HEK293 (cell line): Measurements from ENCODE around the gene MOB2.

Experiments
- CTCF ChIA-PET: fragments of 350-600 bp; formaldehyde crosslinking; extraction: SDS; loops from one replicate; lab custom pipeline; 2021; ENCODE audit warnings: antibody characterized with exemption; lab: Yijun Ruan, JAX
- POLR2A ChIA-PET: fragments of 300-600 bp; formaldehyde crosslinking; extraction: SDS; loops from one replicate; lab custom pipeline; 2020; ENCODE audit warnings: antibody characterized with exemption, inconsistent platforms; lab: Yijun Ruan, JAX
- H3K27ac ChIP-seq: fragments of 200-500 bp; sonication (Bioruptor generic); 2 replicates; pipeline ENCODE4 v1.5.1; 2014; ENCODE audit warnings: low read depth, low read length, control low read depth, inconsistent platforms; ENCODE audit errors: extremely low read depth
- H3K36me3 ChIP-seq, 2 experiments: fragments of 200-500 bp in 1 of 2; sonication (Bioruptor generic) in 1 of 2; 1 replicate in 1 of 2; 2 replicates in 1 of 2; pipeline ENCODE4 v1.5.1; 2014 to 2017; ENCODE audit warnings: inconsistent platforms in 2 of 2, low read length in 2 of 2; ENCODE audit not compliant: control insufficient read depth in 2 of 2, insufficient read depth in 1 of 2
- H3K4me1 ChIP-seq: fragments of 200-500 bp; sonication (Bioruptor generic); 2 replicates; pipeline ENCODE4 v1.5.1; 2014; ENCODE audit warnings: mild to moderate bottlenecking, low read length, inconsistent platforms; ENCODE audit not compliant: control insufficient read depth, insufficient read depth
- H3K4me3 ChIP-seq: 2 replicates; pipeline ENCODE4 v1.5.1; 2011; ENCODE audit warnings: low read depth, mild to moderate bottlenecking, control low read depth, low read length, moderate library complexity
- H3K9me3 ChIP-seq: fragments of 200-500 bp; sonication (Bioruptor generic); 2 replicates; pipeline ENCODE4 v1.5.1; 2014; ENCODE audit warnings: low read depth, low read length, inconsistent platforms; ENCODE audit not compliant: control insufficient read depth, insufficient read depth
- GFI1B ChIP-seq: fragments of 450-650 bp; formaldehyde crosslinking; IDR thresholded peaks from 2 replicates; pipeline ENCODE4 v1.5.1; 2016; ENCODE audit warnings: missing biosample characterization, missing genetic modification characterization
- GLIS2 ChIP-seq: fragments of 450-650 bp; formaldehyde crosslinking; IDR thresholded peaks from 2 replicates; pipeline ENCODE4 v1.5.1; 2016; ENCODE audit warnings: missing biosample characterization, missing genetic modification characterization
- MZF1 ChIP-seq: fragments of 450-650 bp; formaldehyde crosslinking; IDR thresholded peaks from 2 replicates; pipeline ENCODE4 v1.5.1; 2017; ENCODE audit warnings: missing biosample characterization, missing genetic modification characterization, borderline replicate concordance
- SALL2 ChIP-seq: fragments of 450-650 bp; formaldehyde crosslinking; IDR thresholded peaks from 2 replicates; pipeline ENCODE4 v1.5.0; 2017; ENCODE audit warnings: missing biosample characterization, mild to moderate bottlenecking, missing genetic modification characterization, borderline replicate concordance
- ZNF114 ChIP-seq: fragments of 450-650 bp; formaldehyde crosslinking; IDR thresholded peaks from 2 replicates; pipeline ENCODE4 v1.5.0; 2017; ENCODE audit warnings: missing biosample characterization, missing genetic modification characterization
- ZNF140 ChIP-seq: fragments of 450-650 bp; formaldehyde crosslinking; IDR thresholded peaks from 2 replicates; pipeline ENCODE4 v1.5.1; 2016; ENCODE audit warnings: missing biosample characterization, missing genetic modification characterization
- ZNF146 ChIP-seq: fragments of 450-650 bp; formaldehyde crosslinking; IDR thresholded peaks from 2 replicates; pipeline ENCODE4 v1.5.1; 2016; ENCODE audit warnings: missing biosample characterization, missing genetic modification characterization
- ZNF239 ChIP-seq: fragments of 450-650 bp; formaldehyde crosslinking; IDR thresholded peaks from 2 replicates; pipeline ENCODE4 v1.5.1; 2016; ENCODE audit warnings: missing biosample characterization, missing genetic modification characterization
- ZNF404 ChIP-seq: fragments of 450-650 bp; formaldehyde crosslinking; IDR thresholded peaks from 2 replicates; pipeline ENCODE4 v1.5.1; 2017; ENCODE audit warnings: missing biosample characterization, missing genetic modification characterization
- ZNF670 ChIP-seq: fragments of 450-650 bp; formaldehyde crosslinking; IDR thresholded peaks from 2 replicates; pipeline ENCODE4 v1.5.1; 2016; ENCODE audit warnings: missing biosample characterization, missing genetic modification characterization, low read depth
- TF ChIP-seq, protein P1 (sequence below): fragments of 450-650 bp; formaldehyde crosslinking; IDR thresholded peaks from 2 replicates; pipeline ENCODE4 v1.5.1; 2016; ENCODE audit warnings: missing biosample characterization, missing genetic modification characterization
- TF ChIP-seq, protein P2 (sequence below): sonication (generic); formaldehyde crosslinking; IDR thresholded peaks from 2 replicates; pipeline ENCODE4 v1.8.1; 2022; ENCODE audit warnings: mild to moderate bottlenecking, moderate library complexity, missing genetic modification reagents
- TF ChIP-seq, protein P3 (sequence below): fragments of 450-650 bp; formaldehyde crosslinking; IDR thresholded peaks from 2 replicates; pipeline ENCODE4 v1.5.1; 2016; ENCODE audit warnings: missing biosample characterization, missing genetic modification characterization, low read depth
- TF ChIP-seq, protein P4 (sequence below): fragments of 450-650 bp; formaldehyde crosslinking; IDR thresholded peaks from 2 replicates; pipeline ENCODE4 v1.5.1; 2016; ENCODE audit warnings: missing biosample characterization, missing genetic modification characterization, borderline replicate concordance

Gene MOB2

DNA sequence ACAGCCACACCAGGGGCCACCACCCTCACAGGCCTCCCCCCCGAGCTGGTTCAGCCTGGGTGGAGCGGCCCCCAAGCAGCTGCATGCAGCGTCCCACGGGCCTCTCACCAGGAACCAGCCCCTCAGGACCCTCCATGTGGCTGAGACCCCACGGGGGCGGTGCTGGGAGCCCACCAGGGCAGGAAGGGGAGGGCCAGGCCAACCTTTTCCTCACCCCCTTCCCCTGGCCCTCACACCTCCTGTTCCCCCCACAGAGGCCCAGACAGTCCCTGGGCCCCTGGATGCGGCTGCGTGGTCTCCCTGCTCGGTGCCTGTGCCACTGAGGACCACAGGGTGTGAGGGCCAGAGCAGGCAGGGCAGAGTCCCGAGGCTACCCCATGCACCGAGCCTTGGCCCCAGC lies 46.5 kb downstream of the MOB2 start (continued):
- TF ChIP-seq, protein P1, sequence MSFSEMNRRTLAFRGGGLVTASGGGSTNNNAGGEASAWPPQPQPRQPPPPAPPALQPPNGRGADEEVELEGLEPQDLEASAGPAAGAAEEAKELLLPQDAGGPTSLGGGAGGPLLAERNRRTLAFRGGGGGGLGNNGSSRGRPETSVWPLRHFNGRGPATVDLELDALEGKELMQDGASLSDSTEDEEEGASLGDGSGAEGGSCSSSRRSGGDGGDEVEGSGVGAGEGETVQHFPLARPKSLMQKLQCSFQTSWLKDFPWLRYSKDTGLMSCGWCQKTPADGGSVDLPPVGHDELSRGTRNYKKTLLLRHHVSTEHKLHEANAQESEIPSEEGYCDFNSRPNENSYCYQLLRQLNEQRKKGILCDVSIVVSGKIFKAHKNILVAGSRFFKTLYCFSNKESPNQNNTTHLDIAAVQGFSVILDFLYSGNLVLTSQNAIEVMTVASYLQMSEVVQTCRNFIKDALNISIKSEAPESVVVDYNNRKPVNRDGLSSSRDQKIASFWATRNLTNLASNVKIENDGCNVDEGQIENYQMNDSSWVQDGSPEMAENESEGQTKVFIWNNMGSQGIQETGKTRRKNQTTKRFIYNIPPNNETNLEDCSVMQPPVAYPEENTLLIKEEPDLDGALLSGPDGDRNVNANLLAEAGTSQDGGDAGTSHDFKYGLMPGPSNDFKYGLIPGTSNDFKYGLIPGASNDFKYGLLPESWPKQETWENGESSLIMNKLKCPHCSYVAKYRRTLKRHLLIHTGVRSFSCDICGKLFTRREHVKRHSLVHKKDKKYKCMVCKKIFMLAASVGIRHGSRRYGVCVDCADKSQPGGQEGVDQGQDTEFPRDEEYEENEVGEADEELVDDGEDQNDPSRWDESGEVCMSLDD (tag by site-specific recombination) = no peak
- TF ChIP-seq GFI1B = no peak
- TF ChIP-seq SALL2 = no peak
- no peak for TF ChIP-seq ZNF114 (tag by site-specific recombination)
- TF ChIP-seq GLIS2 (tag by site-specific recombination) = no peak
- TF ChIP-seq, all 188 proteins: peak for 0

DNA sequence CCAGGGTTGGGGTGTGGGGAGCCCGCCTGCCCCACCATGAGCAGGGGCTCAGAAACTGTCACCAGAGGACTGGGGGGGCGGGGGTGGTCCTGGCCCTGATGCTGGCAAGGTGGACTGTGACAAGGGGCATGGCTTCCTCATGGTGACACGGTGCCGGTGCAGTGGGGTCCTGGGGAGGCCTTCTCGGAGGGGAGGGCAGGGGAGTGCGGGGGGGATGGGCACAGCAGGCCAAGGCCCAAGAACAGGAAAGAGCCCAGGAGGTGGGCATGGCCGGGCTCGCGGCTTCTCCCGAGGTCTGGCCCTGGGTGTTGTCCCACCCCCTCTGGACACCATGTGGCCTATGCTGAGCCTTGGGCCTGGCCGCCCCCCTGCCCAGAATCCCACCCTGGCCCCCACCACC lies 47.2 kb downstream of the MOB2 start:
- Histone ChIP-seq H3K9me3 (no peaks in the 10 kb centered on the region), H3K4me1 (no peaks in the 10 kb centered on the region), H3K27ac (no peak overlapping the region), H3K36me3 (peaks cover 0 to 31% of the 10 kb centered on the region in 2 experiments; a peak in 1 of 3 replicates), H3K4me3 (no peak overlapping the region)
- ChIA-PET CTCF (no interaction called here), POLR2A (no interaction called here)
- TF ChIP-seq ZNF140 = no peak
- TF ChIP-seq ZNF146 (tag by site-specific recombination) = no peak
- no peak for TF ChIP-seq ZNF404 (tag by site-specific recombination)
- TF ChIP-seq, protein P2, sequence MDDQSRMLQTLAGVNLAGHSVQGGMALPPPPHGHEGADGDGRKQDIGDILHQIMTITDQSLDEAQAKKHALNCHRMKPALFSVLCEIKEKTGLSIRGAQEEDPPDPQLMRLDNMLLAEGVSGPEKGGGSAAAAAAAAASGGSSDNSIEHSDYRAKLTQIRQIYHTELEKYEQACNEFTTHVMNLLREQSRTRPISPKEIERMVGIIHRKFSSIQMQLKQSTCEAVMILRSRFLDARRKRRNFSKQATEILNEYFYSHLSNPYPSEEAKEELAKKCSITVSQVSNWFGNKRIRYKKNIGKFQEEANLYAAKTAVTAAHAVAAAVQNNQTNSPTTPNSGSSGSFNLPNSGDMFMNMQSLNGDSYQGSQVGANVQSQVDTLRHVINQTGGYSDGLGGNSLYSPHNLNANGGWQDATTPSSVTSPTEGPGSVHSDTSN (CRISPR knock-in tag) = no peak
- TF ChIP-seq ZNF239 (tag by site-specific recombination) = no peak
- TF ChIP-seq, protein P3, sequence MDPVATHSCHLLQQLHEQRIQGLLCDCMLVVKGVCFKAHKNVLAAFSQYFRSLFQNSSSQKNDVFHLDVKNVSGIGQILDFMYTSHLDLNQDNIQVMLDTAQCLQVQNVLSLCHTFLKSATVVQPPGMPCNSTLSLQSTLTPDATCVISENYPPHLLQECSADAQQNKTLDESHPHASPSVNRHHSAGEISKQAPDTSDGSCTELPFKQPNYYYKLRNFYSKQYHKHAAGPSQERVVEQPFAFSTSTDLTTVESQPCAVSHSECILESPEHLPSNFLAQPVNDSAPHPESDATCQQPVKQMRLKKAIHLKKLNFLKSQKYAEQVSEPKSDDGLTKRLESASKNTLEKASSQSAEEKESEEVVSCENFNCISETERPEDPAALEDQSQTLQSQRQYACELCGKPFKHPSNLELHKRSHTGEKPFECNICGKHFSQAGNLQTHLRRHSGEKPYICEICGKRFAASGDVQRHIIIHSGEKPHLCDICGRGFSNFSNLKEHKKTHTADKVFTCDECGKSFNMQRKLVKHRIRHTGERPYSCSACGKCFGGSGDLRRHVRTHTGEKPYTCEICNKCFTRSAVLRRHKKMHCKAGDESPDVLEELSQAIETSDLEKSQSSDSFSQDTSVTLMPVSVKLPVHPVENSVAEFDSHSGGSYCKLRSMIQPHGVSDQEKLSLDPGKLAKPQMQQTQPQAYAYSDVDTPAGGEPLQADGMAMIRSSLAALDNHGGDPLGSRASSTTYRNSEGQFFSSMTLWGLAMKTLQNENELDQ (tag by site-specific recombination) = no peak
- no peak for TF ChIP-seq MZF1 (tag by site-specific recombination)

DNA sequence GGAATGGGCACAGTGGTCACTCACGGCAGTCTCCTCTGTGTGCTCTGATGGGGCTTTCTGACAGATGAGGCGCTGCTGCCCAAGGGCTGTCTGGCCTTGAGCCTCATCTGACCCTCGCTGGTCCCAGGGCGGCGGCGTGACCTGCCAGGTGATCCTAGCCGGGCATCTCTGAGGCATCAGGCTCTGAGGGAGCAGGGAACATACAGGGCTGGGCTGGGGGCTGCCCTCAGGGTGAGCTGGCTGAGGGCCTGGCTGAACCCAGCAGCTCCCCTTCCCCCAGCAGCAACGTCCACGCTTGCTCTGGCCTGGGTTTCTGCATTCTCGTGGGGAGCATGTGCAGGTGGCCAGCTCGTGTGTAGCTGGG lies 47.6 kb downstream of the MOB2 start:
- CTCF ChIA-PET = no interaction called here

More for the DNA sequence above, 47.6 kb downstream of the MOB2 start:
- Histone ChIP-seq H3K27ac (no peak overlapping the region), H3K36me3 (peaks cover 0 to 27% of the 10 kb centered on the region in 2 experiments; a peak in 1 of 3 replicates), H3K4me3 (no peak overlapping the region), H3K4me1 (no peaks in the 10 kb centered on the region), H3K9me3 (no peaks in the 10 kb centered on the region)
- TF ChIP-seq, protein P4, sequence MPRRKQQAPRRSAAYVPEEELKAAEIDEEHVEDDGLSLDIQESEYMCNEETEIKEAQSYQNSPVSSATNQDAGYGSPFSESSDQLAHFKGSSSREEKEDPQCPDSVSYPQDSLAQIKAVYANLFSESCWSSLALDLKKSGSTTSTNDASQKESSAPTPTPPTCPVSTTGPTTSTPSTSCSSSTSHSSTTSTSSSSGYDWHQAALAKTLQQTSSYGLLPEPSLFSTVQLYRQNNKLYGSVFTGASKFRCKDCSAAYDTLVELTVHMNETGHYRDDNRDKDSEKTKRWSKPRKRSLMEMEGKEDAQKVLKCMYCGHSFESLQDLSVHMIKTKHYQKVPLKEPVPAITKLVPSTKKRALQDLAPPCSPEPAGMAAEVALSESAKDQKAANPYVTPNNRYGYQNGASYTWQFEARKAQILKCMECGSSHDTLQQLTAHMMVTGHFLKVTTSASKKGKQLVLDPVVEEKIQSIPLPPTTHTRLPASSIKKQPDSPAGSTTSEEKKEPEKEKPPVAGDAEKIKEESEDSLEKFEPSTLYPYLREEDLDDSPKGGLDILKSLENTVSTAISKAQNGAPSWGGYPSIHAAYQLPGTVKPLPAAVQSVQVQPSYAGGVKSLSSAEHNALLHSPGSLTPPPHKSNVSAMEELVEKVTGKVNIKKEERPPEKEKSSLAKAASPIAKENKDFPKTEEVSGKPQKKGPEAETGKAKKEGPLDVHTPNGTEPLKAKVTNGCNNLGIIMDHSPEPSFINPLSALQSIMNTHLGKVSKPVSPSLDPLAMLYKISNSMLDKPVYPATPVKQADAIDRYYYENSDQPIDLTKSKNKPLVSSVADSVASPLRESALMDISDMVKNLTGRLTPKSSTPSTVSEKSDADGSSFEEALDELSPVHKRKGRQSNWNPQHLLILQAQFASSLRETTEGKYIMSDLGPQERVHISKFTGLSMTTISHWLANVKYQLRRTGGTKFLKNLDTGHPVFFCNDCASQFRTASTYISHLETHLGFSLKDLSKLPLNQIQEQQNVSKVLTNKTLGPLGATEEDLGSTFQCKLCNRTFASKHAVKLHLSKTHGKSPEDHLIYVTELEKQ (tag by site-specific recombination) = no peak
- no peak for TF ChIP-seq ZNF670 (tag by site-specific recombination)
- POLR2A ChIA-PET = no interaction called here
